CD14-positive monocyte (primary cell): Measurements from ENCODE around the gene TBC1D5. TPM values are rescaled to one million over a fixed set of nuclear protein-coding genes. Genes with fewer than 3 reads are reported as not detected.
A peak's percentile ranks its signal among the peaks of the same experiment; 100 is the strongest.

ENCODE experiments used
- DNase-seq, 3 donors: peaks; one replicate each; pipeline ENCODE4 v3.0.0-alpha.2; 2011 to 2022
- H2AFZ ChIP-seq: 2 replicates; pipeline ENCODE4 v1.6.0; 2012; ENCODE audit warnings: mild to moderate bottlenecking, low read depth, low read length, inconsistent platforms; ENCODE audit not compliant: insufficient read depth, poor library complexity, severe bottlenecking
- H3K27ac ChIP-seq, 2 donors: 1 replicate in 1 of 2; 2 replicates in 1 of 2; pipeline ENCODE4 v1.5.1; 2012 to 2013; ENCODE audit warnings: low read length in 2 of 2, control low read depth in 1 of 2, inconsistent platforms in 1 of 2, low read depth in 1 of 2, mild to moderate bottlenecking in 1 of 2
- H3K27me3 ChIP-seq, 2 donors: one replicate each; pipeline versions ENCODE4 v1.6.0 to v1.6.1; 2011 to 2013; ENCODE audit warnings: low read length in 2 of 2; ENCODE audit not compliant: control insufficient read depth in 2 of 2, insufficient read depth in 2 of 2
- H3K36me3 ChIP-seq, 2 donors: replicated peaks in 1 of 2; 1 replicate in 1 of 2; 2 replicates in 1 of 2; pipeline versions ENCODE4 v1.5.1 to v1.6.1; 2012 to 2013; ENCODE audit warnings: low read length in 2 of 2, control low read depth in 1 of 2, inconsistent platforms in 1 of 2, mild to moderate bottlenecking in 1 of 2; ENCODE audit not compliant: insufficient read depth in 2 of 2, control insufficient read depth in 1 of 2
- H3K4me1 ChIP-seq, 2 donors: 1 replicate in 1 of 2; 2 replicates in 1 of 2; pipeline versions ENCODE4 v1.5.1 to v1.6.1; 2012 to 2013; ENCODE audit warnings: low read length in 2 of 2, control low read depth in 1 of 2, inconsistent platforms in 1 of 2, mild to moderate bottlenecking in 1 of 2, moderate library complexity in 1 of 2; ENCODE audit not compliant: insufficient read depth in 2 of 2, control insufficient read depth in 1 of 2
- H3K4me2 ChIP-seq: replicated peaks from 2 replicates; pipeline ENCODE3; 2012; ENCODE audit warnings: low read length, moderate library complexity, mild to moderate bottlenecking; ENCODE audit not compliant: poor library complexity, severe bottlenecking; ENCODE audit errors: extremely low read depth
- H3K4me3 ChIP-seq, 3 experiments: fragments of 200-600 bp in 1 of 3; sonication (generic) in 1 of 3; replicated peaks in 1 of 3; 1 replicate in 2 of 3; 2 replicates in 1 of 3; pipeline ENCODE4 v1.5.1; 2011 to 2013; ENCODE audit warnings: low read length in 3 of 3, mild to moderate bottlenecking in 3 of 3, control low read depth in 2 of 3, low read depth in 2 of 3, inconsistent platforms in 1 of 3, moderate library complexity in 1 of 3
- H3K79me2 ChIP-seq: 2 replicates; pipeline ENCODE4 v1.6.0; 2012; ENCODE audit warnings: mild to moderate bottlenecking, control low read depth, inconsistent platforms, low read length, moderate library complexity; ENCODE audit not compliant: insufficient read depth
- H3K9ac ChIP-seq: 2 replicates; pipeline ENCODE4 v1.6.0; 2017; ENCODE audit warnings: low read length, mild to moderate bottlenecking; ENCODE audit not compliant: insufficient read depth, poor library complexity, severe bottlenecking
- H3K9me3 ChIP-seq, 2 donors: replicated peaks in 1 of 2; 1 replicate in 1 of 2; 2 replicates in 1 of 2; pipeline versions ENCODE4 v1.5.1 to v1.6.1; 2012 to 2013; ENCODE audit warnings: low read length in 2 of 2, control low read depth in 1 of 2; ENCODE audit not compliant: control insufficient read depth in 1 of 2, insufficient read depth in 1 of 2
- H4K20me1 ChIP-seq: 2 replicates; pipeline ENCODE4 v1.6.0; 2012; ENCODE audit warnings: mild to moderate bottlenecking, low read length, control low read depth, moderate library complexity; ENCODE audit not compliant: insufficient read depth
- H3K27ac Mint-ChIP-seq, 7 donors: one replicate each; pipeline ENCODE4 v1.8.0; 2020; ENCODE audit warnings: mild to moderate bottlenecking in 7 of 7, mixed read lengths in 7 of 7, moderate library complexity in 6 of 7, inconsistent platforms in 2 of 7
- H3K27me3 Mint-ChIP-seq, 3 donors: one replicate each; pipeline ENCODE4 v1.8.0; 2021 to 2022; ENCODE audit warnings: low read depth in 3 of 3, mild to moderate bottlenecking in 3 of 3, mixed read lengths in 3 of 3, moderate library complexity in 3 of 3, inconsistent platforms in 1 of 3
- H3K36me3 Mint-ChIP-seq, 2 donors: one replicate each; pipeline ENCODE4 v1.8.0; 2020; ENCODE audit warnings: mixed read lengths in 2 of 2, inconsistent platforms in 1 of 2, mild to moderate bottlenecking in 1 of 2
- H3K4me1 Mint-ChIP-seq: one replicate; pipeline ENCODE4 v1.8.0; 2020; ENCODE audit warnings: mild to moderate bottlenecking, mixed read lengths
- H3K4me3 Mint-ChIP-seq, 2 donors: one replicate each; pipeline ENCODE4 v1.8.0; 2020; ENCODE audit warnings: mild to moderate bottlenecking in 2 of 2, mixed read lengths in 2 of 2, moderate library complexity in 1 of 2
- H3K9me3 Mint-ChIP-seq, 7 donors: one replicate each; pipeline ENCODE4 v1.8.0; 2020 to 2022; ENCODE audit warnings: mixed read lengths in 7 of 7, mild to moderate bottlenecking in 6 of 7, moderate library complexity in 6 of 7, inconsistent platforms in 2 of 7
- CTCF ChIP-seq: fragments of 200-600 bp; IDR thresholded peaks from one replicate; pipeline ENCODE4 v1.8.0; 2022; ENCODE audit warnings: antibody characterized with exemption, mild to moderate bottlenecking
- WGBS: methylation state at CpG from one replicate; pipeline ENCODE4 v1.1.5; 2013; ENCODE audit warnings: missing lambda C conversion rate; ENCODE audit not compliant: insufficient coverage; 5-methylcytosine and 5-hydroxymethylcytosine counted together
- intact Hi-C, 2 donors: fragments of 100-400 bp; cut with micrococcal nuclease; formaldehyde crosslinking; loops; one replicate each; pipeline versions ENCODE4 v1.15.0 to v1.15.1; 2023
- polyA plus RNA-seq, 3 donors: library from polyadenylated mRNA; depleted of rRNA in 1 of 3; unstranded in 2 of 3; stranded (reverse) in 1 of 3; fragments of 300-500 nt in 2 of 3; fragments of >200 nt in 1 of 3; fragmentation: Illumina TruSeq in 2 of 3; gene quantifications; 1 replicate in 2 of 3; 2 replicates in 1 of 3; pipeline ENCODE4 v1.2.3, GENCODE V29; 2012 to 2021

Gene TBC1D5
- polyA plus RNA-seq, 3 donors, result 17.6 to 35.3 (median 21.0) TPM

- Histone ChIP-seq H3K9me3 (no peaks in the 10 kb centered on the region), H3K27ac (no peak overlapping the region), H3K9ac (no peak overlapping the region), H3K27me3 (no peaks in the 10 kb centered on the region), H2AFZ (no peak overlapping the region), H4K20me1 (peaks cover 16% of the 10 kb centered on the region), H3K4me2 (no peak overlapping the region), H3K79me2 (peaks cover 40% of the 10 kb centered on the region), H3K36me3 (no peaks in the 10 kb centered on the region), H3K4me1 (no peaks in the 10 kb centered on the region), H3K4me3 (no peak overlapping the region)
- peaks cover 0 to 2% (median 0%) of the 10 kb centered on the region in 3 donors for H3K27me3 Mint-ChIP-seq
- no peak for DNase-seq
- no peak overlapping the region for H3K4me3 Mint-ChIP-seq
- H3K9me3 Mint-ChIP-seq, result peaks cover 0 to 6% (median 0%) of the 10 kb centered on the region in 7 donors
- peaks cover 9% of the 10 kb centered on the region for H3K4me1 Mint-ChIP-seq
- peaks cover 5% of the 10 kb centered on the region in 2 donors for H3K36me3 Mint-ChIP-seq
- H3K27ac Mint-ChIP-seq, result peak overlapping the region in 2 of 7 donors; percentile 27 to 36
- TF ChIP-seq CTCF, result no peak
- intact Hi-C loops, result no loop called here
Observed at GRCh38 chr3:17678116-17678741, 64.2 kb downstream of the TBC1D5 start.

- no peak for TF ChIP-seq CTCF
- peaks cover 0 to 10% (median 8%) of the 10 kb centered on the region in 7 donors for H3K9me3 Mint-ChIP-seq
- Histone ChIP-seq H3K4me1 (no peaks in the 10 kb centered on the region), H4K20me1 (peaks cover 17% of the 10 kb centered on the region), H3K79me2 (peaks cover 27% of the 10 kb centered on the region), H3K9me3 (peaks cover 0 to 4% of the 10 kb centered on the region in 2 donors), H3K27ac (no peak overlapping the region), H3K9ac (no peak overlapping the region), H3K4me3 (no peak overlapping the region), H3K27me3 (no peaks in the 10 kb centered on the region), H2AFZ (no peak overlapping the region), H3K36me3 (peaks cover 0 to 8% of the 10 kb centered on the region in 2 donors), H3K4me2 (no peak overlapping the region)
- H3K27ac Mint-ChIP-seq, result no peak overlapping the region
- H3K27me3 Mint-ChIP-seq, result peaks cover 0 to 2% (median 0%) of the 10 kb centered on the region in 3 donors
- H3K36me3 Mint-ChIP-seq, result peaks cover 7 to 19% of the 10 kb centered on the region in 2 donors
- DNase-seq, result no peak
- no peak overlapping the region for H3K4me3 Mint-ChIP-seq
- no CpG with 5 or more reads among the region's 2 CpGs for WGBS
- peaks cover 9% of the 10 kb centered on the region for H3K4me1 Mint-ChIP-seq
- intact Hi-C loops, result no loop called here
Observed at GRCh38 chr3:17674082-17674686, 68.2 kb downstream of the TBC1D5 start.
